HG03103 (cell line): ENCODE results near the gene CRIP3.

Experiments
- ATAC-seq: cut with Tn5 transposase; IDR thresholded peaks from one replicate; pipeline ENCODE4 v1.9.1; 2021; ENCODE audit warnings: low read depth; ENCODE audit not compliant: unreplicated experiment

CRIP3 gene

GRCh38 chr6:43274916-43275597 lies 33.6 kb downstream of the CRIP3 start:
- no peak for ATAC-seq

GRCh38 chr6:43274127-43274915 lies 34.3 kb downstream of the CRIP3 start:
- ATAC-seq, result no peak

GRCh38 chr6:43273707-43274106 lies 34.9 kb downstream of the CRIP3 start:
- ATAC-seq, result no peak

GRCh38 chr6:43271944-43272343 lies 36.7 kb downstream of the CRIP3 start:
- no peak for ATAC-seq

- ATAC-seq, result no peak
Observed at GRCh38 chr6:43271103-43271815, 37.4 kb downstream of the CRIP3 start.

GRCh38 chr6:43269273-43270007 lies 39.2 kb downstream of the CRIP3 start:
- no peak for ATAC-seq

- ATAC-seq, result no peak
Observed at GRCh38 chr6:43268782-43269272, 39.8 kb downstream of the CRIP3 start.

GRCh38 chr6:43268355-43268700 lies 40.3 kb downstream of the CRIP3 start:
- no peak for ATAC-seq

GRCh38 chr6:43267619-43268354 lies 40.8 kb downstream of the CRIP3 start:
- no peak for ATAC-seq

GRCh38 chr6:43265564-43265963 lies 43.1 kb downstream of the CRIP3 start:
- ATAC-seq, result no peak

GRCh38 chr6:43264599-43265145 lies 44.0 kb downstream of the CRIP3 start:
- ATAC-seq, result no peak

GRCh38 chr6:43263314-43264178 lies 45.1 kb downstream of the CRIP3 start:
- peak; percentile 65 for ATAC-seq

GRCh38 chr6:43262780-43263313 lies 45.8 kb downstream of the CRIP3 start:
- ATAC-seq, result no peak

- ATAC-seq, result no peak
Observed at GRCh38 chr6:43262000-43262779, 46.4 kb downstream of the CRIP3 start.

GRCh38 chr6:43261198-43261597 lies 47.4 kb downstream of the CRIP3 start:
- no peak for ATAC-seq

GRCh38 chr6:43260791-43261190 lies 47.8 kb downstream of the CRIP3 start:
- ATAC-seq, result no peak

GRCh38 chr6:43258807-43259686 lies 49.6 kb downstream of the CRIP3 start:
- ATAC-seq, result no peak
